ENCODE results near the gene BCL3.

Gene BCL3

GRCh38 chr19:44722131-44723121 is 26.1 kb upstream of the BCL3 start:
- DNase-seq: peak; percentile 54

- DNase-seq: no peak
Observed at GRCh38 chr19:44723299-44723951, 25.1 kb upstream of the BCL3 start.

GRCh38 chr19:44723952-44724319 is 24.6 kb upstream of the BCL3 start:
- DNase-seq: peak; percentile 86

- peak; percentile 27 for DNase-seq
Observed at GRCh38 chr19:44725251-44725650, 23.3 kb upstream of the BCL3 start.

- DNase-seq: no peak
Observed at GRCh38 chr19:44725684-44726083, 22.8 kb upstream of the BCL3 start.

- no peak for DNase-seq
Observed at GRCh38 chr19:44726465-44726864, 22.0 kb upstream of the BCL3 start.

DNA sequence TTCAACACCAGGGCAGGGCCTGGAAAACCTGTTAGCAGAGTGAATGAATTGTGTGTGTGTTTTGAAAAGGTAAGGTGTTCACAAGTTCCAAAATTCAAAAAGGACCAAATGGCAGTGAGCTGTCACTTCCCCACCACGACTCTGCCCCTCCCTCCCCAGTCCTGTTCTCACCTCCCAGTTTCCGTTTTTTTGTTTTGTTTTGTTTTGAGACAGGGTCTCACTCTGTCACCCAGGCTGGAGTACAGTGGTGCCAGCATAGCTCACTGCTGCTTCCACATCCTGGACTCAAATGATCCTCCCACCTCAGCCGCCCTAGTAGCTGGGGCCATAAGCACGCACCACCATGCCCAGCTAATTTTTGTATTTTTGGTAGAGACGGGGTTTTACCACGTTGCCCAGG is 20.3 kb upstream of the BCL3 start:
- no peak for DNase-seq

DNA sequence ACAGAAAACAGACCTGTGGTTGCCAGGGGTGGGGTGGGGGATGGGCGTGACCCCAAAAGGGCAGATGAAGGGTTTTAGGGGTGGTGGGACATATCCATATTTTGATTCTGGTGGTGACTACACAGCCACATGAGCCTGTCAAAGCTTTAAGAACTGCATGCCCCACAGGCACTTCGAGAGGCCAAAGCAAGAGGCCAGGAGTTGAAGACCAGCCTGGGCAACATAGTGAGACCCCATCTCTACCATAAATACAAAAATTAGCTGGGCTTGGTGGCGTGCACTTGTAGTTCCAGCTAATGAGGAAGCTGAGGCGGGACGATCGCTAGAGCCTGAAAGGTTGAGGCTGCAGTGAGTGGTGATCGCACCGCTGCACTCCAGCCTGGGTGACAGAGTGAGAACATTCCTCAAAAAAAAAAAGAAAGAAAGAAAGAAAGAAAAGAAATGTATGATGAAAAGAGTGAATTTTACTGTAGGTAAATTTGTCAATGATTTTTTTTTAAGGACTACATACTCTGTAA is 18.9 kb upstream of the BCL3 start:
- no peak for DNase-seq

DNA sequence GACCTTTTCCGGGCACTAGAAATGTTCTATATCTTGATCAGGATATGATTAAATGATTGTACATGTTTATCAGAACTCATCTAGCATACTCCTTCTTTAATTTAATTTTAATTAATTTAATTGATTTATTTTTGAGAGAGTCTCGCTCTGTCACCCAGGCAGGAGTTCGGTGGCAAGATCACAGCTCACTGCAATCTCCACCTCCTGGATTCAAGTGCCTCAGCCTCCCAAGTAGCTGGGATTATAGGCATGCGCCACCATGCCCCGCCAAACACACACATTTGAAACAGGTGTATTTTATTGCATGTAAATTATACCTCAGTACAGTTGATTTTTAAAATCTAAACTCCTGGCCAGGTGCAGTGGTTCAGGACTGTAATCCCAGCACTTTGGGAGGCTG is 17.4 kb upstream of the BCL3 start:
- DNase-seq: no peak

DNA sequence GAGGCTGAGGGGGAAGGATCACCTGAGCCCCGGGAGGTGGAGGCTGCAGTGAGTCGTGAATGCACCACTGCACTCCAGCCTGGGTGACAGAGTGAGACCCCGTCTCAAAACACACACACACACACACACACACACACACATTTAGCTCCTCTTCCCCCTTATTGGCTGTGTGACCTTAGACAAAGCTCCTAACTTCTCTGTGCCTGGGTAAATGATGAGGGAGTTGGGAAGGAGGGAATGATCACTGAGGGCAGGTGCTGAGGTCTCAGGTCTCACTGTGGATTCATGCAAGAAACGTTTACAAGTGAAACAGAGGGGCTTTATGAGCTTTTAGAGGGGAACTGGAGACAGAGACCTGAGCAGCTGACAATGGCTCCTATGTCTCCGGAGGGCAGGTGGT is 16.9 kb upstream of the BCL3 start:
- DNase-seq: no peak

GRCh38 chr19:44732235-44733014 is 16.1 kb upstream of the BCL3 start:
- no peak for DNase-seq

DNA sequence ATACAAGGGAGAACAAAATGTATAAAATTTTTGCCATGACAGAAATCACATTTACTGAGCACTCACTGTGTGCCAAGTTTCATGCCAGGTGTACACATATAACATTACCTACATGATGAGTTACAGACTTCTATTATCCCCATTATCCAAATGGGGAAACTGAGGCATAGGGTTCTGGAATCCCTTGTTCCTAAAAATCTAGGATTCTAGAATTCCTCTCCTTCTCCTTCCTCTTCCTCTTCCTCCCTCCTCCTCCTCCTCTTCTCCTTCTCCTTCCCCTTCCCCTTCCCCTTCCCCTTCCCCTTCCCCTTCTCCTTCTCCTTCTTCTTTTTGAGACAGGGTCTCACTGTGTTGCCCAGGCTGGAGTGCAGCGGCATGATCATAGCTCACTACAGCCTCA is 14.2 kb upstream of the BCL3 start:
- DNase-seq: no peak

GRCh38 chr19:44735011-44735410 is 13.5 kb upstream of the BCL3 start:
- DNase-seq: no peak

GRCh38 chr19:44737238-44738071 is 11.1 kb upstream of the BCL3 start:
- DNase-seq: no peak

- DNase-seq: no peak
Observed at GRCh38 chr19:44738136-44738535, 10.4 kb upstream of the BCL3 start.

GRCh38 chr19:44738603-44739558 is 9.6 kb upstream of the BCL3 start:
- no peak for DNase-seq

GRCh38 chr19:44740351-44740824 is 8.1 kb upstream of the BCL3 start:
- peak; percentile 57 for DNase-seq

DNA sequence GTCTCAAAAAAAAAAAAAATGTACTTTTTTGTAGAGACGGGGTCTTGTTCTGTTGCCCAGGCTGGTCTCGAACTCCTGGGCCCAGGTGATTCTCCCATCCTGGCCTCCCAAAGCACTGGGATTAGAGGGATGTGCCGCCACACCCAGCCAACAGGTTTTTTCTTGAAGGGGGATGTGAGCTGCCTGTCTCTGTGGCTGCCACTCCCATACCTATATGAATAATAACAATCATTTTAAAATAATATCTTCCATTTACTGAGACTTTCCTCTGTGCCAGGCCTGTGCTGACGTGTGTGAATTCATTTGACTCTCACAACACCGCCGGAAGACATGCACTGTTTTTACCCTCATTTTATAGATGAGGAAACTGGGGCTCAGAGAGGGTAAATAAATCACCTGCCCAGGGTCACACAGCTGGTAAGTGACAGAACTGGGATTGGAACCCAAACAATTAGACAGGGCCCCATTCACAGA is 7.2 kb upstream of the BCL3 start:
- no peak for DNase-seq

- DNase-seq: peak; percentile 95
Observed at GRCh38 chr19:44741841-44742329, 6.6 kb upstream of the BCL3 start.

DNA sequence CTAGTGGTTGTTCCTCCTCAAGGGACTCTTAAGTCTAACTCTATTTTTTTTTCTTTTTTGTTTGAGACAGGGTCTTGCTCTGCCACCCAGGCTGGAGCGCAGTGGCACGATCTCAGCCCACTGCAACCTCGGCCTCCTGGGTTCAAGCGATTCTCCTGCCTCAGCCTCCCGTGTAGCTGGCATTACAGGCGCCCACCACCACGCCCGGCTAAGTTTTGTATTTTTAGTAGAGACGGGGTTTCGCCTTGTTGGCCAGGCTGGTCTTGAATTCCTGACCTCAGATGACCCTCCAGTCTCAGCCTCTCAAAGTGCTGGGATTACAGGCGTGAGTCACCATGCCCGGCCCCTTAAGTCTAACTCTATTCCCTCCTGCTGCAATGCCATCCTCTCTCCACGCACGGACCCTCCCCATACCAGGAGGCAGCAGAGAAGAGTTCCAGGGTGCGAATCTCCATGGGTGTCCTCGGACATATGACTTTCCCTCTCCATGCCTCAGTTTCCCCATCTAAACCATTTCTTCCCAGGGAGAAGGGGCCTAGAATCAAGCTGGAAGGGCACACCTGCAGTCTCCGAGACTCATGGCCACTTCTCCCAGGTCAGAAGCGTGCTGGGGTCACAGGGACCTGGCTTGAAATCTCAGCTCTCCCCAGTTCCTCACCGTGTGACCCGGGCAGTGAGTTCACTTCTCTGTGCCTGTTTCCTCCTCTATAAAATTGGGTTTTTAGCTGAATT is 6.0 kb upstream of the BCL3 start:
- no peak for DNase-seq
